ENCODE results near the gene SPAG4. TPM values are rescaled to one million over a fixed set of nuclear protein-coding genes. Genes with fewer than 3 reads are reported as not detected.

The SPAG4 gene
- total RNA-seq, 1 donor from 2014 or later = 15.2 TPM

DNA sequence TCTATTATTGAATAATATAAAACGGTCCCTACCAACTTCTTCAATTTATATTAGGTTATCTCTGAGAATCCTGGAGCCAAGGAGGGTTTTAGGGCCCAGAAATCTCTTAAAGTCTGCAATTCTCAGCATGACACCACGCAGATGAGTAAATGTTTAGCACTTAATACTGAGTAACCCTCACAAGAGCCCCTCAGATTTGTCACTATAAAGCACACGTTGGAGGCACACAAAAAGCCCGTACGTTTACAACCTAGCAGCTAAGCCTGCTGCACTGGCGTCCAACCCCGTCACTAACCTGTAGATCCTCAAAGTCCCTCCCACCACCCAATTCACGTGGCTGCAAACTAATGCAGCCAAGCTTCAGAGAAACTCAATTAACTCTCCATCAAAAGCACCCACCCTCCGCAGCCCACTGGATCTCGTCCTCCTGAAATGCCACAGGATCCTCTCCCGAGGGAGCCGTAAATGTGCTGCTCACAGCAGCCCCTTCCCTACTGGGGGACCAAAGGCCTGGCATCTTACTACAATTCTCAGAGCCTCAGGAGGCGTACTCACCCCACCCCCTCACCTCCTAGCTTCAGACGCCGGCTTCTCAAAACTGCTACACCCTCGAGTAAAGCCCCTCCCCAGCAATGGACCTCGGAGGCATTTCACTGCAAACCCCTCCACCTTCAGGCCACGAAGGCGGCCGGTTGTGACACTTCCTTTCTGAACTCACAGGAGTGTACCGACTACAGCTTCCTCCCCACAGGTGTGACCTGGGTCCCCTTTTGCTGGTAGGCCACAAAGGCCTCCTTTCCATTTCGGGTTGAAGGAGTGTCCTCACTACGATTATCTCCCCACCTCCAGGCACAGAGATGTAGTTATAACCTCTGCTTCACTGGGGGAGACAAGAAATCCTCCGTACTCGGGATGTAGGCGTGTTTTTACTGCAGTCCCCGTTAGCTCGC, 48.2 kb downstream of the SPAG4 start:
- peak; percentile 39 for DNase-seq (ENCODE audit: low spot score)
- Mint-ChIP-seq H3K4me1 (ENCODE audit: unreplicated experiment) (peaks cover 37% of the 10 kb centered on the region), H3K9me3 (ENCODE audit: unreplicated experiment) (no peaks in the 10 kb centered on the region), H3K27me3 (ENCODE audit: unreplicated experiment) (no peaks in the 10 kb centered on the region), H3K36me3 (ENCODE audit: low read depth, unreplicated experiment) (peaks cover 1% of the 10 kb centered on the region), H3K27ac (ENCODE audit: unreplicated experiment) (peak overlapping the region; percentile 99), H3K4me3 (ENCODE audit: unreplicated experiment) (peak overlapping the region; percentile 97)
- TF ChIP-seq, protein P1, sequence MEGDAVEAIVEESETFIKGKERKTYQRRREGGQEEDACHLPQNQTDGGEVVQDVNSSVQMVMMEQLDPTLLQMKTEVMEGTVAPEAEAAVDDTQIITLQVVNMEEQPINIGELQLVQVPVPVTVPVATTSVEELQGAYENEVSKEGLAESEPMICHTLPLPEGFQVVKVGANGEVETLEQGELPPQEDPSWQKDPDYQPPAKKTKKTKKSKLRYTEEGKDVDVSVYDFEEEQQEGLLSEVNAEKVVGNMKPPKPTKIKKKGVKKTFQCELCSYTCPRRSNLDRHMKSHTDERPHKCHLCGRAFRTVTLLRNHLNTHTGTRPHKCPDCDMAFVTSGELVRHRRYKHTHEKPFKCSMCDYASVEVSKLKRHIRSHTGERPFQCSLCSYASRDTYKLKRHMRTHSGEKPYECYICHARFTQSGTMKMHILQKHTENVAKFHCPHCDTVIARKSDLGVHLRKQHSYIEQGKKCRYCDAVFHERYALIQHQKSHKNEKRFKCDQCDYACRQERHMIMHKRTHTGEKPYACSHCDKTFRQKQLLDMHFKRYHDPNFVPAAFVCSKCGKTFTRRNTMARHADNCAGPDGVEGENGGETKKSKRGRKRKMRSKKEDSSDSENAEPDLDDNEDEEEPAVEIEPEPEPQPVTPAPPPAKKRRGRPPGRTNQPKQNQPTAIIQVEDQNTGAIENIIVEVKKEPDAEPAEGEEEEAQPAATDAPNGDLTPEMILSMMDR (IDR thresholded peaks at IDR 0.05; ENCODE audit: unreplicated experiment) = no peak

DNA sequence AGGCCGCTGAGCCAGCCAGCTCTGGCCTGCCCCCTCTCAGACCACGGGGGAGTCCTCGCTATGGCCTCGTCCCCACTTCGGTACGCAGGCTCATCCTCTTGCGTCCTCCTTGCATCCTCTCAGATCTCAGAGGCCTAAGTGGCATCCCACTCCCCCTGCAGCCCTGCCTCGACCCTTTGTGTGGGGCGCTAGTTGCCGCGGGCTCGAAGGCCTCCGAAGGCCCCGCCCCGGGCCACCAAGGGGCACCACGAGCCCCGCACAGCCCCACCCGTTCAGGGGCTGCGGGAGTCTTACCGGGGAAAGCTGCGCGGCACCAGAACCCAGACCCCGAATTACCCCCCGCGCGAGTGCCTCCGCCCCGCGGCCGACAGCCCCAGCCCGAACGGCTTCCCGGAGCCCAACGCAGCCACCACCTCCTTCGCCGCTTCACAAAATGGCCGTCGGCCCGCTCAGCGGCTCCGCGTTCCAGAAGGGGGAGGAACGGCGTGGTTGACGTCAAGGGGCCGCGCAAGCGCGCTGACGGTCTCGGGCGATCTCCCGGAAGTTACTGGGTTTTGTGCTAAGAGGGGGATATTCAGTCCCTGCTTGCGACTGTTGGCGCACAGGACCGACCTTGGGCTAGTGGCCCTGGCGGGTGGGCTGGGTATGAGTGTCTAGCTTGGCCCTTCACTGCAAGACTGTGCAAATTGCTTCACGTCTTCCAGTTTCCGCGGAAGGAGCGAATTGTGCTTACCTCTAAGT, 49.0 kb downstream of the SPAG4 start, which contains the start of the genes CPNE1 and RBM12:
Gene CPNE1, minus strand, starts transcription at position 435 of the 741 bp plus-strand sequence. CDS start 31,977 bp downstream, outside the sequence.
Gene RBM12, minus strand, starts transcription at position 435 of the 741 bp plus-strand sequence. CDS start 9,578 bp downstream, outside the sequence.
- Mint-ChIP-seq H3K27ac (ENCODE audit: unreplicated experiment) (peak within 1 kb of the TSS; percentile 99), H3K36me3 (ENCODE audit: low read depth, unreplicated experiment) (peaks cover 5% of the 10 kb centered on the region)
- TF ChIP-seq, protein P1 (IDR thresholded peaks at IDR 0.05; ENCODE audit: unreplicated experiment) = no peak

GRCh38 chr20:35665949-35666288, 50.3 kb downstream of the SPAG4 start:
- no peak for DNase-seq (ENCODE audit: low spot score)

More for the DNA sequence above, 49.0 kb downstream of the SPAG4 start, which contains the start of the genes CPNE1 and RBM12:
- Mint-ChIP-seq H3K27me3 (ENCODE audit: unreplicated experiment) (no peaks in the 10 kb centered on the region), H3K4me1 (ENCODE audit: unreplicated experiment) (peaks cover 37% of the 10 kb centered on the region), H3K9me3 (ENCODE audit: unreplicated experiment) (no peaks in the 10 kb centered on the region), H3K4me3 (ENCODE audit: unreplicated experiment) (peak within 1 kb of the TSS; percentile 97)
- DNase-seq (ENCODE audit: low spot score) = peak; percentile 91

DNA sequence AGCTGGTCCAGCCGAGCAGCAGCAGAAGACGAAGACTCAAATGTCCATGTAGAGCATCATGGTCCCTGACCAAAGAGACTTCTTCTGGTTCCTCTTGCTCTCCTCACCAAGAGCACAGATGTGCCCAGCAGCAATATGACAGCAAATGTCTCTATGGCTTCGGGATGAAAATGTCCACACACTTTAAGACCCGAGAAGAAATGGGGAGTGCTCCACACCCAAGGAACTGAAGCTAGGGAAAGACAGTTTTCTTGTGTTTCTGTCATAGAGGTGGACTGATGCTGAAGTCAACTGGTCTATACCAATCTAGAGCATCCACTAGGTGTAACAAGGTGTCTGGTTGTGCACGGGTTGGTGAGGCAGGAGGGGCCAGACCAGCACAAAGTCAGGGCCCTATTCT, 53.6 kb downstream of the SPAG4 start:
- Mint-ChIP-seq H3K36me3 (ENCODE audit: low read depth, unreplicated experiment) (peaks cover 20% of the 10 kb centered on the region), H3K4me1 (ENCODE audit: unreplicated experiment) (peaks cover 3% of the 10 kb centered on the region), H3K4me3 (ENCODE audit: unreplicated experiment) (no peak overlapping the region), H3K9me3 (ENCODE audit: unreplicated experiment) (no peaks in the 10 kb centered on the region), H3K27ac (ENCODE audit: unreplicated experiment) (no peak overlapping the region), H3K27me3 (ENCODE audit: unreplicated experiment) (no peaks in the 10 kb centered on the region)
- DNase-seq (ENCODE audit: low spot score) = no peak
- TF ChIP-seq, protein P1 (IDR thresholded peaks at IDR 0.05; ENCODE audit: unreplicated experiment) = no peak

More at GRCh38 chr20:35665949-35666288, 50.3 kb downstream of the SPAG4 start:
- TF ChIP-seq, protein P1 (IDR thresholded peaks at IDR 0.05; ENCODE audit: unreplicated experiment) = no peak
- Mint-ChIP-seq H3K27ac (ENCODE audit: unreplicated experiment) (no peak overlapping the region), H3K36me3 (ENCODE audit: low read depth, unreplicated experiment) (peaks cover 14% of the 10 kb centered on the region), H3K9me3 (ENCODE audit: unreplicated experiment) (no peaks in the 10 kb centered on the region), H3K4me3 (ENCODE audit: unreplicated experiment) (no peak overlapping the region), H3K4me1 (ENCODE audit: unreplicated experiment) (peaks cover 29% of the 10 kb centered on the region), H3K27me3 (ENCODE audit: unreplicated experiment) (no peaks in the 10 kb centered on the region)
